Naive thymus-derived CD8-positive, alpha-beta T cell (primary cell): Measurements from ENCODE around the gene DGKH. TPM values are rescaled to one million over a fixed set of nuclear protein-coding genes. Genes with fewer than 3 reads are reported as not detected.

Experiments
- ATAC-seq, 2 donors: fragments of 150-1000 bp; cut with Tn5 transposase in 1 of 2; sonication (Bioruptor Pico), chemical (Tn5 transposase) in 1 of 2; 1 replicate in 1 of 2; 2 replicates in 1 of 2; pipeline ENCODE4 v1.10.0; 2021; ENCODE audit warnings: mild to moderate bottlenecking in 2 of 2, moderate library complexity in 2 of 2
- POLR2A ChIA-PET: fragments of 350-600 bp; sonication (Branson Sonifier 250); formaldehyde crosslinking; loops from one replicate; lab custom pipeline; 2021; ENCODE audit warnings: antibody characterized with exemption; lab: Charles Lee
- DNase-seq, 10 donors: peaks; one replicate each; pipeline versions ENCODE4 v3.0.0 to v3.0.0-alpha.2; 2020 to 2022
- H3K27ac Mint-ChIP-seq, 10 donors: one replicate each; pipeline ENCODE4 v1.8.0; 2020 to 2022; ENCODE audit warnings: mild to moderate bottlenecking in 10 of 10, mixed read lengths in 10 of 10, moderate library complexity in 4 of 10, inconsistent platforms in 1 of 10
- H3K27me3 Mint-ChIP-seq, 5 donors: one replicate each; pipeline ENCODE4 v1.8.0; 2021 to 2022; ENCODE audit warnings: mixed read lengths in 5 of 5
- H3K36me3 Mint-ChIP-seq, 3 donors: one replicate each; pipeline ENCODE4 v1.8.0; 2020 to 2022; ENCODE audit warnings: mixed read lengths in 3 of 3, mild to moderate bottlenecking in 2 of 3, inconsistent platforms in 1 of 3
- H3K4me1 Mint-ChIP-seq, 4 donors: one replicate each; pipeline ENCODE4 v1.8.0; 2021 to 2022; ENCODE audit warnings: mixed read lengths in 4 of 4
- H3K4me3 Mint-ChIP-seq, 10 donors: one replicate each; pipeline ENCODE4 v1.8.0; 2020 to 2022; ENCODE audit warnings: mild to moderate bottlenecking in 10 of 10, mixed read lengths in 10 of 10, moderate library complexity in 6 of 10, inconsistent platforms in 1 of 10
- H3K9me3 Mint-ChIP-seq, 9 donors: one replicate each; pipeline ENCODE4 v1.8.0; 2020 to 2022; ENCODE audit warnings: mixed read lengths in 9 of 9, mild to moderate bottlenecking in 3 of 9, inconsistent platforms in 1 of 9, moderate library complexity in 1 of 9
- polyA plus RNA-seq, 3 donors: library from polyadenylated mRNA; unstranded; fragments of 300-500 nt; fragmentation: Illumina TruSeq; gene quantifications; one replicate each; pipeline ENCODE4 v1.2.3, GENCODE V29; 2021
- total RNA-seq, 8 experiments: library from RNA in 2 of 8; stranded (reverse) in 2 of 8; gene quantifications; one replicate each; pipeline ENCODE4 v1.2.3 and lab custom pipeline; 2021 to 2026

The DGKH gene
- total and polyA plus RNA-seq, 5 experiments from 2014 or later = 1.3 to 5.2 (median 1.5) TPM

- Mint-ChIP-seq H3K27ac (peak overlapping the region; percentile 45 to 90 (median 80)), H3K36me3 (no peaks in the 10 kb centered on the region), H3K27me3 (peaks cover 0 to 14% (median 0%) of the 10 kb centered on the region in 5 donors), H3K4me3 (peak overlapping the region; percentile 85 to 94 (median 90)), H3K9me3 (no peaks in the 10 kb centered on the region), H3K4me1 (peaks cover 4 to 23% (median 16%) of the 10 kb centered on the region in 4 donors)
- ATAC-seq = peak; percentile 38 to 44
- DNase-seq = peak in 4 of 10 donors; percentile 26 to 31 (median 27)
- POLR2A ChIA-PET = interaction anchor here (0.6 to 1.3 kb wide), 7 partner anchors 9 to 224 kb away, joined by 3 to 6 read pairs (median 3); partner anchors contain the start of genes AKAP11 and VWA8
Observed at GRCh38 chr13:42047561-42048341, 697 bp upstream of the DGKH start.

DNA sequence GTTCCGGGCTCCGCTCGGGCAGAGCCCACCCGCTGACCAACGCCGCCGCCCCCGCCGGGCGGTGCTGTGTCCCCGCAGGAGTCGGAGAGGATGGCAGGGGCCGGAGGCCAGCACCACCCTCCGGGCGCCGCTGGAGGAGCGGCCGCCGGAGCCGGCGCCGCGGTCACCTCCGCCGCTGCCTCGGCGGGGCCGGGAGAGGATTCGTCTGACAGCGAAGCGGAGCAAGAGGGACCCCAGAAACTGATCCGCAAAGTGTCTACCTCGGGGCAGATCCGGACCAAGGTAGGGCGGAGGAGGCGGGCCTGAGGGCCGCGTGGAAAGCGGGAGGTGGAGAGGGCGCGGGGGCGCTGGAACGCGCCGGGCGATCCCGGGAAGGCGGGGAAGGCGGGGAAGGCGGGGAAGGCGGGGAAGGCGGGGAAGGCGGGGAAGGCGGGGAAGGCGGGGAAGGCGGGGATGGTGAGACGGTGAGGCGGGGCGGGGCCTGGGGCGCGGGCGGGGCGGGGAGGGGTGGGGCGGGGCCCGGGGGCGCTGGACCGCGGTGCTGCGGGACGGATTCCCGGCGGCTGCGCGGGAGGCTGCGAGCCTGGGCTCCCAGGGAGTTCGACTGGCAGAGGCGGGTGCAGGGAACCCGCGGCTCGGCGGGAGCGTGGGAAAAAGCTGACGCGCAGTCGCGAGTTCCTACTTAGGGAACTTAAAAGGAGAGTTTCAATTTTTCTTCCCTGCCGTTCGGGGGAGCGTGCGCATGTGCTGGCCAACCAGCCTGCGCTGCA, 421 bp downstream of the DGKH start:
- peak overlapping the region; percentile 81 to 91 (median 88) for H3K4me3 Mint-ChIP-seq
- no peaks in the 10 kb centered on the region for H3K36me3 Mint-ChIP-seq
- POLR2A ChIA-PET = interaction anchor here (0.8 to 1.0 kb wide), 2 partner anchors 8 to 88 kb away, joined by 3 read pairs; partner anchors contain the start of gene VWA8
- H3K27ac Mint-ChIP-seq = peak overlapping the region in 5 of 10 donors; percentile 22 to 78 (median 65)
- no peaks in the 10 kb centered on the region for H3K9me3 Mint-ChIP-seq
- H3K4me1 Mint-ChIP-seq = peaks cover 4 to 23% (median 16%) of the 10 kb centered on the region in 4 donors
- DNase-seq (peak in 9 of 10 donors; percentile 6 to 66 (median 52)), ATAC-seq (peak; percentile 61 to 74)
- peaks cover 0 to 14% (median 0%) of the 10 kb centered on the region in 5 donors for H3K27me3 Mint-ChIP-seq

DNA sequence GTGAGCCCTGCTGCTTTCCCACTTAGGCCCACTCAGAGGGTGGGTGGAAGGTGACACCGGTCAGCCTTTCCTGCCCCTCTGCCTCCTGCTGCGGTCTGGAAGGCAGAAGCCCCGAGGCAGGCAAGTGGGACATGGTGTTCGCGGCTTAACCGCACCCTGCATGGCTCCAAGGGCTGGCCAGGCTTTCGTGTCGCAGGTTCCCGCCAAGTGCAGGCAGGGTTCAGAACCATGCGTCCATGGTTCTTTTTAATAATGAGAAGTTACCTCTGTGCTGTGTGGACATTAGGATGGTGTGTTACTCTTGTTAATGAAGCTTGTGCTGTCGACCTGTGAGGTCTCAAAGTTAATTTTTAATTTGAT, 986 bp downstream of the DGKH start:
- H3K36me3 Mint-ChIP-seq = no peaks in the 10 kb centered on the region
- H3K4me1 Mint-ChIP-seq = peaks cover 4 to 23% (median 16%) of the 10 kb centered on the region in 4 donors
- H3K27ac Mint-ChIP-seq = peak overlapping the region in 4 of 10 donors; percentile 22 to 67 (median 63)
- ATAC-seq = peak in 1 of 2 donors; percentile 21
- H3K27me3 Mint-ChIP-seq = peaks cover 0 to 14% (median 0%) of the 10 kb centered on the region in 5 donors
- no peak for DNase-seq
- POLR2A ChIA-PET = no interaction called here
- no peaks in the 10 kb centered on the region for H3K9me3 Mint-ChIP-seq
- H3K4me3 Mint-ChIP-seq = peak overlapping the region; percentile 72 to 90 (median 86)

GRCh38 chr13:42054798-42055499, 6.5 kb downstream of the DGKH start:
- Mint-ChIP-seq H3K9me3 (peaks cover 0 to 2% (median 0%) of the 10 kb centered on the region in 9 donors), H3K36me3 (peaks cover 0 to 7% (median 0%) of the 10 kb centered on the region in 3 donors), H3K4me3 (no peak overlapping the region), H3K27ac (no peak overlapping the region), H3K27me3 (no peaks in the 10 kb centered on the region), H3K4me1 (peaks cover 2 to 14% (median 4%) of the 10 kb centered on the region in 4 donors)
- POLR2A ChIA-PET = no interaction called here
- no peak for DNase-seq
- no peak for ATAC-seq

DNA sequence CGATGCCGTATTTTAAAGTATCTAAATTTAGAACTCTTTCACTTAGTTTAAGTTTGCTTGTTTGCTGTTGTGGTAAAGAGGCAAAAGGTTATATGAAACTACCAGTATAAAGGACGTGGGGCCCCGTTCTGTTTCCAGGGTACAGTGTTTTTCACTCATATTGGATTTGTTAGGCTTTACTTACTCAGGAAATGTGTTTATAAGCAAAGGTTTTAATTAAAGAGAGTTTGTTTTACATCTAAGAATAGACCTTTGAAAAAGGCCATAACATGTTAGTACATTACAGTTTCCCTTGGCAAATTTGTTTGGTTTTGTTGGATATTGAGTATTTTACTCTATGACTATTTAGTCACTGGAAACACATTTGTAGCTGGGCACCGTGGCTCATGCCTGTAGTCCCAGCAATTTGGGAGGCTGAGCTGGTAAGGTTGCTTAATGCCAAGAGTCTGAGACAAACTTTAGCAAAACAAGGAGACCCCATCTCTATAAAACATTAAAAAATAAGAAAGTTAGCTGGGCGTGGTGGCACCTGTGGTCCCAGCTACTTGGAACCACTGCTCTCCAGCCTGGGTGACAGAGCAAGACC, 7.1 kb downstream of the DGKH start:
- Mint-ChIP-seq H3K27me3 (no peaks in the 10 kb centered on the region), H3K4me1 (peaks cover 2 to 13% (median 4%) of the 10 kb centered on the region in 4 donors), H3K4me3 (peak overlapping the region in 1 of 10 donors; percentile 9), H3K9me3 (peaks cover 0 to 2% (median 0%) of the 10 kb centered on the region in 9 donors), H3K36me3 (peaks cover 0 to 7% (median 0%) of the 10 kb centered on the region in 3 donors), H3K27ac (no peak overlapping the region)
- no peak for DNase-seq
- POLR2A ChIA-PET = no interaction called here
- ATAC-seq = no peak

DNA sequence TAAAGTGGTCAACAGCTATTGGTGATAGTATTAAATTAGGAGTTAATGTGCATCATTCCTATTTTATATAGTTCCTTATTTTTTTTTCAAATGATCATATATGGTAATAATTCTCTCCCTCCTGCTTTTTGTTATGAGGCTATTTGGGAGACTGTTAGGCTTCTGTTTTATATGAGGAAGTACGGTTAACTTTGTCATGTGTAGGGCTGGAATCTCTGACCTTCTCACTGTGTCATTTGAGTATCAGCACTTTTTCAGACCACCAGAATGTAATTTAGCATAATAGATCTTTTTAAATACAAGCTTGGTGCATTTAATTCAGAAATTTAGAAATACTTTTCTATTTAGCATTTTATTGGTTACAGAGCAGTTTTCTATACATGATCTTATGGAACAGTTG, 7.7 kb downstream of the DGKH start:
- POLR2A ChIA-PET = interaction anchor here (0.9 kb wide), 1 partner anchor 8 kb away, joined by 3 read pairs; the partner anchor contains the start of gene DGKH

DNA sequence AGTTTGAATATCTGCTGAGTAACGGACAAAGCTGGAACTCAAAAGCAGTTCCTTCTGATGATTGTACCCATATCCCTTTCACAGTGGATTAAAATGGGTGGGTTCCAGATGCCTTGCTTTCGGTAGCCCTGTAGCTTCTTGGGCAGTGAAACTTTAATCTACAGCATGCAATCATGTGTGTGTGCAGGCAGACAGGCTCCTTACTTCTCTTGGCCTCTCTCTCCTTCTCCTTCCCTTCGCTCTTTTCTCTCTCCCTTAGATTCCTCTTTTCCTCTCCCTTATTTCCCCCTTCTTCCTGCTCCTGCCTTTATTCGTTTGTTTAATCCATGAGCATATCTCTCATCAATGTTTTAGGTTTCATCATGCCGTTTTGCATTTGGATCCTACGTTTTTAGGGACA, 8.1 kb downstream of the DGKH start:
- POLR2A ChIA-PET = interaction anchor here (0.5 to 0.9 kb wide), 2 partner anchors 8 to 345 kb away, joined by 3 read pairs; partner anchors contain the start of gene DGKH
- Mint-ChIP-seq H3K27me3 (no peaks in the 10 kb centered on the region), H3K27ac (peak overlapping the region in 1 of 10 donors; percentile 33), H3K9me3 (peaks cover 0 to 2% (median 0%) of the 10 kb centered on the region in 9 donors), H3K4me1 (peaks cover 0 to 9% (median 3%) of the 10 kb centered on the region in 4 donors), H3K36me3 (peaks cover 0 to 7% (median 0%) of the 10 kb centered on the region in 3 donors), H3K4me3 (peak overlapping the region in 1 of 10 donors; percentile 51)
- no peak for DNase-seq
- ATAC-seq = no peak

More for the DNA sequence above, 7.7 kb downstream of the DGKH start:
- no peak for ATAC-seq
- H3K36me3 Mint-ChIP-seq = peaks cover 0 to 7% (median 0%) of the 10 kb centered on the region in 3 donors
- no peak overlapping the region for H3K4me3 Mint-ChIP-seq
- H3K27me3 Mint-ChIP-seq = no peaks in the 10 kb centered on the region
- DNase-seq = no peak
- H3K4me1 Mint-ChIP-seq = peaks cover 3 to 12% (median 3%) of the 10 kb centered on the region in 4 donors
- peaks cover 0 to 2% (median 0%) of the 10 kb centered on the region in 9 donors for H3K9me3 Mint-ChIP-seq
- no peak overlapping the region for H3K27ac Mint-ChIP-seq

GRCh38 chr13:42057918-42058530, 9.6 kb downstream of the DGKH start:
- POLR2A ChIA-PET = no interaction called here
- Mint-ChIP-seq H3K27ac (peak overlapping the region in 2 of 10 donors; percentile 13 to 55), H3K36me3 (peaks cover 0 to 7% (median 0%) of the 10 kb centered on the region in 3 donors), H3K4me3 (no peak overlapping the region), H3K9me3 (peaks cover 0 to 2% (median 0%) of the 10 kb centered on the region in 9 donors), H3K27me3 (no peaks in the 10 kb centered on the region), H3K4me1 (peaks cover 0 to 8% (median 2%) of the 10 kb centered on the region in 4 donors)
- DNase-seq (no peak), ATAC-seq (no peak)

GRCh38 chr13:42061943-42062342, 13.5 kb downstream of the DGKH start:
- H3K27ac Mint-ChIP-seq = no peak overlapping the region
- POLR2A ChIA-PET = interaction anchor here (0.6 kb wide), 1 partner anchor 1013 kb away, joined by 3 read pairs; no protein-coding TSS in a partner anchor
- no peak for DNase-seq

GRCh38 chr13:42063105-42063504, 14.7 kb downstream of the DGKH start:
- H3K9me3 Mint-ChIP-seq = no peaks in the 10 kb centered on the region
- ATAC-seq (no peak), DNase-seq (no peak)
- peaks cover 0 to 10% (median 0%) of the 10 kb centered on the region in 4 donors for H3K4me1 Mint-ChIP-seq
- no peak overlapping the region for H3K4me3 Mint-ChIP-seq
- POLR2A ChIA-PET = no interaction called here
- H3K27me3 Mint-ChIP-seq = no peaks in the 10 kb centered on the region
- no peak overlapping the region for H3K27ac Mint-ChIP-seq
- peaks cover 0 to 11% (median 7%) of the 10 kb centered on the region in 3 donors for H3K36me3 Mint-ChIP-seq

More at GRCh38 chr13:42061943-42062342, 13.5 kb downstream of the DGKH start:
- ATAC-seq = no peak
- Mint-ChIP-seq H3K4me3 (no peak overlapping the region), H3K27me3 (no peaks in the 10 kb centered on the region), H3K36me3 (peaks cover 0 to 11% (median 7%) of the 10 kb centered on the region in 3 donors), H3K9me3 (peaks cover 0 to 2% (median 0%) of the 10 kb centered on the region in 9 donors), H3K4me1 (peaks cover 0 to 12% (median 1%) of the 10 kb centered on the region in 4 donors)

GRCh38 chr13:42064259-42064658, 15.8 kb downstream of the DGKH start:
- H3K9me3 Mint-ChIP-seq = no peaks in the 10 kb centered on the region
- H3K27ac Mint-ChIP-seq = no peak overlapping the region
- no peaks in the 10 kb centered on the region for H3K27me3 Mint-ChIP-seq
- DNase-seq (no peak), ATAC-seq (no peak)
- peaks cover 0 to 7% (median 4%) of the 10 kb centered on the region in 3 donors for H3K36me3 Mint-ChIP-seq
- no peak overlapping the region for H3K4me3 Mint-ChIP-seq
- H3K4me1 Mint-ChIP-seq = peaks cover 0 to 10% (median 0%) of the 10 kb centered on the region in 4 donors
- POLR2A ChIA-PET = no interaction called here
